A673 (cell line): ENCODE data around the gene RSPH6A. TPM values are rescaled to one million over a fixed set of nuclear protein-coding genes. Genes with fewer than 3 reads are reported as not detected.

ENCODE experiments used
- BruUV-seq: library from RNA; stranded (reverse); fragments of 400-500 nt; replicated peaks from 2 replicates; lab custom pipeline; 2021; lab: Mats Ljungman, UMichigan
- CTCF ChIA-PET: fragments of 300-600 bp; sonication (Branson Sonifier 250); formaldehyde crosslinking; loops from one replicate; lab custom pipeline; 2022; ENCODE audit warnings: antibody characterized with exemption; lab: Charles Lee
- POLR2A ChIA-PET: fragments of 300-600 bp; sonication (Branson Sonifier 250); formaldehyde crosslinking; loops from one replicate; lab custom pipeline; 2022; ENCODE audit warnings: antibody characterized with exemption; ENCODE audit not compliant: low non-redundant PET; lab: Charles Lee
- DNase-seq: peaks from one replicate; pipeline ENCODE4 v3.0.0-alpha.2; 2015; ENCODE audit warnings: low spot score
- H3K27ac ChIP-seq: fragments of 200-600 bp; sonication (generic); 2 replicates; pipeline ENCODE4 v1.5.1; 2016; ENCODE audit warnings: mixed run types, low read depth, mild to moderate bottlenecking, mixed read lengths, antibody characterized with exemption, low read length; ENCODE audit not compliant: poor library complexity, severe bottlenecking
- H3K27me3 ChIP-seq: fragments of 200-600 bp; sonication (generic); replicated peaks from 2 replicates; pipeline ENCODE4 v1.6.1; 2017; ENCODE audit warnings: mixed run types, low read depth, mild to moderate bottlenecking, mixed read lengths, antibody characterized with exemption, low read length; ENCODE audit not compliant: insufficient read depth, poor library complexity
- H3K36me3 ChIP-seq: fragments of 200-600 bp; sonication (generic); 2 replicates; pipeline ENCODE4 v1.6.1; 2016; ENCODE audit warnings: mixed run types, mild to moderate bottlenecking, mixed read lengths, antibody characterized with exemption, low read length; ENCODE audit not compliant: insufficient read depth, poor library complexity, severe bottlenecking
- H3K4me1 ChIP-seq: fragments of 200-600 bp; sonication (generic); 2 replicates; pipeline ENCODE4 v1.6.1; 2017; ENCODE audit warnings: mixed run types, mild to moderate bottlenecking, mixed read lengths, antibody characterized with exemption, low read length; ENCODE audit not compliant: insufficient read depth, poor library complexity, severe bottlenecking
- H3K4me3 ChIP-seq: fragments of 200-600 bp; sonication (generic); 2 replicates; pipeline ENCODE4 v1.5.1; 2016; ENCODE audit warnings: low read depth, mixed run types, mild to moderate bottlenecking, mixed read lengths, low read length; ENCODE audit not compliant: poor library complexity, severe bottlenecking
- H3K9me3 ChIP-seq: fragments of 200-600 bp; sonication (generic); 2 replicates; pipeline ENCODE4 v1.6.1; 2016; ENCODE audit warnings: mixed run types, low read depth, mild to moderate bottlenecking, mixed read lengths, antibody characterized with exemption, low read length; ENCODE audit not compliant: poor library complexity, severe bottlenecking
- EZH2 ChIP-seq: fragments of 200-600 bp; sonication (generic); IDR thresholded peaks from 2 replicates; pipeline ENCODE4 v1.6.1; 2017; ENCODE audit warnings: borderline replicate concordance, low read depth, mild to moderate bottlenecking, mixed read lengths, antibody characterized with exemption, low read length; ENCODE audit not compliant: poor library complexity, severe bottlenecking
- intact Hi-C: fragments of 100-400 bp; cut with micrococcal nuclease; formaldehyde crosslinking; loops from one replicate; pipeline ENCODE4 v1.10.0; 2022; ENCODE audit not compliant: unreplicated experiment
- total RNA-seq: library from RNA; stranded (reverse); gene quantifications from 2 replicates; pipeline ENCODE4 v1.2.3, GENCODE V29; 2021
- TF ChIP-seq, protein P1 (sequence below): fragments of 300-800, 200-600 bp; sonication (generic); conservative IDR thresholded peaks from 2 replicates; pipeline ENCODE4 v1.5.1; 2017; ENCODE audit warnings: low read depth, mild to moderate bottlenecking, antibody characterized with exemption, low read length, moderate library complexity, mixed read lengths

The RSPH6A gene
- total RNA-seq, 1 experiment from 2014 or later: 0.19 TPM

DNA sequence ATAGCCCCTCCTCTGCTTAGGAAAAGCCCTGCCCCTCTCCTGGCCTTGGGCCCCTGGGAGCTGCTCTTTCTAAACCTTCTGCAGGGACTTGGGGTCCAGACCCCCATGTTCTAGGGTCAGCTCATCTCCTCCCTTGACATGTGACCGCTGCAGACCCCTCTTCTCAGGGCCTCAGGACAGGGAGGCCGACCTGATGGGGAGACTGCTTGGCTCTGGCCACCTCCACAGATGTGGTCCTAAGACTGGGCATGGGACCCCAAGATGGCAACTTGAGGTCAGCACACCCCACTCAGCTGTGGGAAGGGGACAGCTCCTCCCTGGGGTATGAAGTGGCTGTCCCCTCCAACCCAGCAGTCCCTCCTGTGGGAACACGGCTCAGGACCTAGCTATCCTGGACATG, 42.2 kb downstream of the RSPH6A start:
- no peak for DNase-seq
- no peak for TF ChIP-seq EZH2
- ChIA-PET CTCF (no interaction called here), POLR2A (no interaction called here)
- intact Hi-C loops: loop anchor here (10.0 kb wide), 1 partner anchor 78 kb away; the partner anchor contains the start of genes QPCTL and SNRPD2
- no TSS peak for BruUV-seq
- Histone ChIP-seq H3K36me3 (peaks cover 13% of the 10 kb centered on the region), H3K27ac (peak overlapping the region; percentile 16), H3K9me3 (no peaks in the 10 kb centered on the region), H3K4me1 (peaks cover 4% of the 10 kb centered on the region), H3K4me3 (no peak overlapping the region), H3K27me3 (no peaks in the 10 kb centered on the region)

DNA sequence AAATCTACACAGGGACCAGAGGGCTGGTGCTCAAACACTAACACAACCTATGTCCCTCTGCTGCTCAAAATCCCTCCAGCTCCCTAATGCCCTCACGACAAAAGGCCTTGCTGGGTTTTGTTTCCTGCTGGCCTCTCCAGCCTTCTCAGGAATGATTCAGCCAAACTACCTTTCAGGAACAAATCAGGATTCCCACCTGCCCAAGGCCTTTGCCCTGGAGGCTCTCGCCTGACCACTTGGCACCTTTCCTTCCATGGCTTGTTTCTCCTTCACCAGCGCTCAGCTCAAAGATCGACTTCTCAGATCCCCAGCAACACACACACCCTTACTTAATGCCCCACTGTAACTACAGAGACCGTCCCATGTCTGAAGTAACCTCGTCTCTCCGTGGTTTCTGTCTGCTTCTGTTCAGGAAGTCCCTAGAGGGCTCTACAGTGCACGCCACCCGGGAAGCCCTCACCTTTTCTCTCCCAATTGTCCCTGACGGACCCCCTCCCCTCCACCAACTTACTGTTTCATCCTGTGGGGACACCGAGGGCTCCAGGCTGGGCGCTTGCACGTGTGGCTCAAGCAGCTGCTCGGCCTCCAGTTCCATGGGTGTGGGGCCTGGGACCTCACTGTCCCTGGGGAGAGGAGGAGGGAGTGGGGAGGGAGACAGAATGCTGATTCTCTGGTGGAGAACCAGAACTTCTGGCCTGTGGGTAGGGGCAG, 42.8 kb downstream of the RSPH6A start:
- H3K9me3 ChIP-seq: no peaks in the 10 kb centered on the region
- H3K27ac ChIP-seq: peak overlapping the region; percentile 16
- peaks cover 5% of the 10 kb centered on the region for H3K4me1 ChIP-seq
- no peaks in the 10 kb centered on the region for H3K27me3 ChIP-seq
- no peak overlapping the region for H3K4me3 ChIP-seq
- TF ChIP-seq, protein P1, sequence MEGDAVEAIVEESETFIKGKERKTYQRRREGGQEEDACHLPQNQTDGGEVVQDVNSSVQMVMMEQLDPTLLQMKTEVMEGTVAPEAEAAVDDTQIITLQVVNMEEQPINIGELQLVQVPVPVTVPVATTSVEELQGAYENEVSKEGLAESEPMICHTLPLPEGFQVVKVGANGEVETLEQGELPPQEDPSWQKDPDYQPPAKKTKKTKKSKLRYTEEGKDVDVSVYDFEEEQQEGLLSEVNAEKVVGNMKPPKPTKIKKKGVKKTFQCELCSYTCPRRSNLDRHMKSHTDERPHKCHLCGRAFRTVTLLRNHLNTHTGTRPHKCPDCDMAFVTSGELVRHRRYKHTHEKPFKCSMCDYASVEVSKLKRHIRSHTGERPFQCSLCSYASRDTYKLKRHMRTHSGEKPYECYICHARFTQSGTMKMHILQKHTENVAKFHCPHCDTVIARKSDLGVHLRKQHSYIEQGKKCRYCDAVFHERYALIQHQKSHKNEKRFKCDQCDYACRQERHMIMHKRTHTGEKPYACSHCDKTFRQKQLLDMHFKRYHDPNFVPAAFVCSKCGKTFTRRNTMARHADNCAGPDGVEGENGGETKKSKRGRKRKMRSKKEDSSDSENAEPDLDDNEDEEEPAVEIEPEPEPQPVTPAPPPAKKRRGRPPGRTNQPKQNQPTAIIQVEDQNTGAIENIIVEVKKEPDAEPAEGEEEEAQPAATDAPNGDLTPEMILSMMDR: no peak
- no peak for TF ChIP-seq EZH2
- intact Hi-C loops: loop anchor here (10.0 kb wide), 1 partner anchor 77 kb away; the partner anchor contains the start of genes QPCTL and SNRPD2
- peaks cover 7% of the 10 kb centered on the region for H3K36me3 ChIP-seq
- no TSS peak for BruUV-seq
- DNase-seq: no peak
- ChIA-PET POLR2A (no interaction called here), CTCF (no interaction called here)

DNA sequence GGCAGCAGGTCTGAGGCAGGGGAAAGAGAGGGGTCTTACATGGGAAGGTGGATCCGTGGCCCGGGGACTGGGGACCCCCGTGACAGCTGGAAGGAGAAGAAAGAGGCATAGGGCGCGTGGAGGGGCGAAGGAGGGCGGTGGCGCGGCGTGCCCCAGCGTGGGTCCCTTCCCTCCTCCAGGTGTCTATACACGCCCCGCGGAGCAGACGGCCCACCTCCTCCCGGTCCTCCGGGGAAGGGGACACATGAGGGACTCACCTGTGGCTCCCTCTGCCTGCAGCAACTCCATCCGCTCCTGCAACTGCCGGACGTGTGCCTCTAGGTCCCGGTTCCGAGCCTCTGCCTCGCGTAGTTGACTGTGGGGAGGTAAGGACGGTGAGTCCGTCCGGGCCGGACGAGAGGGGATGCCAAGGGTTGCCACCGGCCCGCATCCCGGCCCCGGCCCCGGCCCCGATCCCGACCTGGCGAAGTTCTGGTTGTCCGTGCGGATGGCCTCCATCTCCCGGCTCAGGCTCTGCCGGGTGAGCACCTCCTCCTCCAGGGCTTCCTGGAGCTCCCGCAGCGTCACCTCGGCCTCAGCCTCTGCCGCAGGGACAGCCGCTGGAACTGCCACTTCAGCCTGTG, 43.7 kb downstream of the RSPH6A start:
- TF ChIP-seq, protein P1: no peak
- no peak for TF ChIP-seq EZH2
- DNase-seq: no peak
- no peaks in the 10 kb centered on the region for H3K27me3 ChIP-seq
- ChIA-PET POLR2A (no interaction called here), CTCF (no interaction called here)
- no peaks in the 10 kb centered on the region for H3K9me3 ChIP-seq
- BruUV-seq: no TSS peak
- intact Hi-C loops: loop anchor here (10.0 kb wide), 1 partner anchor 77 kb away; the partner anchor contains the start of genes QPCTL and SNRPD2
- H3K36me3 ChIP-seq: peaks cover under 1% of the 10 kb centered on the region
- H3K27ac ChIP-seq: peak overlapping the region; percentile 86
- H3K4me3 ChIP-seq: peak overlapping the region; percentile 53
- H3K4me1 ChIP-seq: peaks cover 13% of the 10 kb centered on the region
